NCI-H1092 treated with DMSO at 0.1 percent for 48 hours (cell line): ENCODE data around the gene SIDT2.

ENCODE experiments used
- DNase-seq: peaks from one replicate; lab custom pipeline; 2025; lab: John Stamatoyannopoulos, UW

The SIDT2 gene

GRCh38 chr11:117222991-117223740 lies 44.6 kb downstream of the SIDT2 start:
- DNase-seq: no peak

- DNase-seq: no peak
Observed at GRCh38 chr11:117223741-117224689, 45.5 kb downstream of the SIDT2 start.

GRCh38 chr11:117225553-117226170 lies 47.1 kb downstream of the SIDT2 start:
- DNase-seq: no peak

- DNase-seq: peak; percentile 89
Observed at GRCh38 chr11:117226388-117227385, 48.1 kb downstream of the SIDT2 start.

- DNase-seq: no peak
Observed at GRCh38 chr11:117228091-117228490, 49.5 kb downstream of the SIDT2 start.

GRCh38 chr11:117229411-117229810 lies 50.9 kb downstream of the SIDT2 start:
- no peak for DNase-seq

GRCh38 chr11:117229931-117230285 lies 51.4 kb downstream of the SIDT2 start:
- no peak for DNase-seq

GRCh38 chr11:117230286-117230961 lies 51.9 kb downstream of the SIDT2 start:
- DNase-seq: no peak

- no peak for DNase-seq
Observed at GRCh38 chr11:117230999-117231841, 52.7 kb downstream of the SIDT2 start.

GRCh38 chr11:117231842-117232091 lies 53.2 kb downstream of the SIDT2 start, which contains the start of gene PCSK7:
PCSK7 (minus strand) TSS chr11:117232073; CDS start chr11:117229844, 2,229 bp downstream.
- no peak for DNase-seq

- DNase-seq: peak; percentile 79
Observed at GRCh38 chr11:117232092-117232878, 53.7 kb downstream of the SIDT2 start, which contains the start of gene RNF214. RNF214 (plus strand) TSS chr11:117232671; CDS start chr11:117234273, 1,602 bp downstream.

GRCh38 chr11:117232911-117233409 lies 54.4 kb downstream of the SIDT2 start:
- no peak for DNase-seq

- no peak for DNase-seq
Observed at GRCh38 chr11:117238221-117238620, 59.7 kb downstream of the SIDT2 start.

GRCh38 chr11:117239295-117239694 lies 60.8 kb downstream of the SIDT2 start:
- DNase-seq: no peak
